Ascending aorta (tissue), 2 donors: ENCODE data around the gene USP44. TPM values are rescaled to one million over a fixed set of nuclear protein-coding genes. Genes with fewer than 3 reads are reported as not detected.

Experiments used
- DNase-seq, 2 donors: peaks; one replicate each; pipeline ENCODE4 v3.0.0-alpha.2; 2019; ENCODE audit warnings: low spot score in 2 of 2
- H3K27ac ChIP-seq, 2 donors: fragments of 200-600 bp; sonication (generic); one replicate each; pipeline ENCODE4 v1.5.1; 2016 to 2017; ENCODE audit warnings: mild to moderate bottlenecking in 1 of 2
- H3K27me3 ChIP-seq: fragments of 200-600 bp; sonication (generic); one replicate; pipeline ENCODE4 v1.5.1; 2017
- H3K36me3 ChIP-seq, 2 donors: fragments of 200-600 bp; sonication (generic); one replicate each; pipeline ENCODE4 v1.5.1; 2016
- H3K4me1 ChIP-seq, 2 donors: fragments of 200-600 bp; sonication (generic); one replicate each; pipeline ENCODE4 v1.5.1; 2016 to 2017; ENCODE audit warnings: mild to moderate bottlenecking in 1 of 2
- H3K4me3 ChIP-seq, 2 donors: fragments of 200-600 bp; sonication (generic); one replicate each; pipeline ENCODE4 v1.5.1; 2016 to 2017; ENCODE audit warnings: mild to moderate bottlenecking in 1 of 2
- H3K9me3 ChIP-seq, 2 donors: fragments of 200-600 bp; sonication (generic); one replicate each; pipeline ENCODE4 v1.5.1; 2016
- intact Hi-C: fragments of 100-400 bp; cut with DNase I; formaldehyde crosslinking; loops from one replicate; pipeline ENCODE4 v1.15.1; 2023
- total RNA-seq: library from RNA; depleted of rRNA; stranded (reverse); fragments of >200 nt; gene quantifications from one replicate; pipeline ENCODE4 v1.1.0, GENCODE V29; 2016
- TF ChIP-seq, protein P1 (sequence below), 3 experiments: fragments of 200-600 bp in 2 of 3; fragments of 450-650 bp in 1 of 3; sonication (generic) in 2 of 3; IDR thresholded peaks; one replicate each; pipeline ENCODE4 v1.5.1; 2016 to 2019; ENCODE audit warnings: antibody characterized with exemption in 3 of 3, mild to moderate bottlenecking in 1 of 3, moderate library complexity in 1 of 3

The USP44 gene
- total RNA-seq, 1 donor from 2014 or later, result 5.7 TPM

GRCh38 chr12:95470300-95470699, 81.0 kb downstream of the USP44 start:
- Histone ChIP-seq H3K4me1 (peaks cover 0 to 6% of the 10 kb centered on the region in 2 donors), H3K27me3 (no peaks in the 10 kb centered on the region), H3K4me3 (no peak overlapping the region), H3K27ac (no peak overlapping the region), H3K9me3 (no peaks in the 10 kb centered on the region), H3K36me3 (no peaks in the 10 kb centered on the region)
- TF ChIP-seq, protein P1, sequence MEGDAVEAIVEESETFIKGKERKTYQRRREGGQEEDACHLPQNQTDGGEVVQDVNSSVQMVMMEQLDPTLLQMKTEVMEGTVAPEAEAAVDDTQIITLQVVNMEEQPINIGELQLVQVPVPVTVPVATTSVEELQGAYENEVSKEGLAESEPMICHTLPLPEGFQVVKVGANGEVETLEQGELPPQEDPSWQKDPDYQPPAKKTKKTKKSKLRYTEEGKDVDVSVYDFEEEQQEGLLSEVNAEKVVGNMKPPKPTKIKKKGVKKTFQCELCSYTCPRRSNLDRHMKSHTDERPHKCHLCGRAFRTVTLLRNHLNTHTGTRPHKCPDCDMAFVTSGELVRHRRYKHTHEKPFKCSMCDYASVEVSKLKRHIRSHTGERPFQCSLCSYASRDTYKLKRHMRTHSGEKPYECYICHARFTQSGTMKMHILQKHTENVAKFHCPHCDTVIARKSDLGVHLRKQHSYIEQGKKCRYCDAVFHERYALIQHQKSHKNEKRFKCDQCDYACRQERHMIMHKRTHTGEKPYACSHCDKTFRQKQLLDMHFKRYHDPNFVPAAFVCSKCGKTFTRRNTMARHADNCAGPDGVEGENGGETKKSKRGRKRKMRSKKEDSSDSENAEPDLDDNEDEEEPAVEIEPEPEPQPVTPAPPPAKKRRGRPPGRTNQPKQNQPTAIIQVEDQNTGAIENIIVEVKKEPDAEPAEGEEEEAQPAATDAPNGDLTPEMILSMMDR (IDR thresholded peaks at IDR 0.05), result no peak
- DNase-seq, result no peak
- intact Hi-C loops, result loop anchor here (5.0 to 10.0 kb wide), 3 partner anchors 128 to 355 kb away; partner anchors contain the start of genes FGD6 and VEZT

Other genes starting within 250 kb of the USP44 start
- 20.6 TPM for gene METAP2, start 77.3 kb downstream of the USP44 start, total RNA-seq
- gene NTN4, start 239.3 kb upstream of the USP44 start, total RNA-seq, result 63.9 TPM